H1 (cell line): ENCODE measurements around the gene IQCF5. TPM values are rescaled to one million over a fixed set of nuclear protein-coding genes. Genes with fewer than 3 reads are reported as not detected.

ENCODE experiments used
- BRCA1 ChIP-seq: IDR thresholded peaks from 2 replicates; pipeline ENCODE4 v1.6.1; 2012; ENCODE audit warnings: low read depth, low read length, improper control_type of control experiment
- CTCF ChIP-seq, 3 experiments: IDR thresholded peaks; 1 replicate in 2 of 3; 2 replicates in 1 of 3; pipeline versions ENCODE4 v1.5.1 to v1.6.1; 2011; ENCODE audit warnings: low read length in 3 of 3, mild to moderate bottlenecking in 3 of 3, inconsistent platforms in 2 of 3, low read depth in 1 of 3, moderate library complexity in 1 of 3; ENCODE audit not compliant: insufficient read depth in 1 of 3; ENCODE audit errors: control extremely low read depth in 1 of 3
- GTF2F1 ChIP-seq: IDR thresholded peaks from 2 replicates; pipeline ENCODE4 v1.6.1; 2012; ENCODE audit warnings: low read depth, low read length, improper control_type of control experiment, borderline replicate concordance
- RBBP5 ChIP-seq: IDR thresholded peaks from 2 replicates; pipeline ENCODE4 v1.7.1; 2012; ENCODE audit warnings: low read depth, mild to moderate bottlenecking, inconsistent platforms, low read length, moderate library complexity, borderline replicate concordance
- polyA plus RNA-seq, 7 experiments: library from polyadenylated mRNA; depleted of rRNA in 3 of 7; stranded (reverse) in 5 of 7; unstranded in 2 of 7; fragments of >200 nt in 5 of 7; fragments of 200-250 nt in 2 of 7; gene quantifications; 1 replicate in 5 of 7; 2 replicates in 1 of 7; 4 replicates in 1 of 7; pipeline versions ENCODE4 v1.2.1 to v1.2.3, GENCODE V29; 2011 to 2013; ENCODE audit warnings: missing spikeins in 2 of 7, mixed read lengths in 2 of 7
- total RNA-seq: library from RNA; stranded (reverse); fragmentation: NEBNext Ultra II Directional; extraction: Animal tissue kit (Norgen Biotek cat#: 25700); gene quantifications from 2 replicates; pipeline ENCODE4 v1.2.1, GENCODE V29; 2021
- TF ChIP-seq, protein P1 (sequence below): IDR thresholded peaks from 2 replicates; pipeline ENCODE4 v1.6.1; 2011; ENCODE audit warnings: low read length, improper control_type of control experiment

Gene IQCF5
- total and polyA plus RNA-seq, 2 of the 8 experiments (the other 6 are each of a cell fraction or from before 2014, with no cell fraction given) = not detected

DNA sequence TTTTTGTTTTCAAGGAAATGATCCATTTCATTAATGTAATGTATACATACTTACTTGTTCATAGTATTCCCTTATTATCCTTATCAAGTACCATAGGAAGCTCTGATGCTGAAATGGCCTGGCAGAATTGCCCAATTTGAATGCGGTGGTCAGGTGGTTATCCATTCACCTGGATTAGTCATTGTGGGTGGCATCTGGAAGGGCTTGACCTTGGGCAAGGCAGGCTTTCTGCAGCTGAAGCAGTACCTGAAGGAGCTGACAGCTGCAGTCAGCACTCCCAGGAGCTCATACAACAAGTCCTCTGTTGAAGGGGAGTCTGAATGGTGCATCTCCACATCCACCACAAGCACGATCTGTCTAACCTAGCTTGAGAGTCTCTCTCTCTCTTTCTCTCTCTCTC lies 12.2 kb upstream of the IQCF5 start (continued):
- TF ChIP-seq RBBP5 = no peak
- no peak for TF ChIP-seq BRCA1
- TF ChIP-seq CTCF (IDR thresholded peaks at IDR 0.05; ENCODE audit: control extremely low read depth in 1 of 3, insufficient read depth in 1 of 3, low read depth in 1 of 3, low read length in 3 of 3) = no peak
- TF ChIP-seq, protein P1, sequence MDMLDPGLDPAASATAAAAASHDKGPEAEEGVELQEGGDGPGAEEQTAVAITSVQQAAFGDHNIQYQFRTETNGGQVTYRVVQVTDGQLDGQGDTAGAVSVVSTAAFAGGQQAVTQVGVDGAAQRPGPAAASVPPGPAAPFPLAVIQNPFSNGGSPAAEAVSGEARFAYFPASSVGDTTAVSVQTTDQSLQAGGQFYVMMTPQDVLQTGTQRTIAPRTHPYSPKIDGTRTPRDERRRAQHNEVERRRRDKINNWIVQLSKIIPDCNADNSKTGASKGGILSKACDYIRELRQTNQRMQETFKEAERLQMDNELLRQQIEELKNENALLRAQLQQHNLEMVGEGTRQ = no peak
- no peak for TF ChIP-seq GTF2F1
